ENCODE results near the gene FARS2. TPM values are rescaled to one million over a fixed set of nuclear protein-coding genes. Genes with fewer than 3 reads are reported as not detected.

FARS2 gene
- total RNA-seq, 1 donor from 2014 or later, result 11.8 TPM

- Mint-ChIP-seq H3K36me3 (ENCODE audit: low read depth) (no peaks in the 10 kb centered on the region), H3K4me3 (ENCODE audit: unreplicated experiment) (no peak overlapping the region), H3K4me1 (ENCODE audit: low read depth) (peaks cover 46% of the 10 kb centered on the region), H3K27ac (ENCODE audit: unreplicated experiment) (peak overlapping the region; percentile 39), H3K9me3 (ENCODE audit: low read depth) (peaks cover 6% of the 10 kb centered on the region), H3K27me3 (ENCODE audit: low read depth) (no peaks in the 10 kb centered on the region)
- DNase-seq (ENCODE audit: low spot score), result no peak
- TF ChIP-seq CTCF (IDR thresholded peaks at IDR 0.05), result no peak
Measured at GRCh38 chr6:5459346-5459745, 198.0 kb downstream of the FARS2 start.

- Mint-ChIP-seq H3K4me1 (ENCODE audit: low read depth) (peaks cover 53% of the 10 kb centered on the region), H3K4me3 (ENCODE audit: unreplicated experiment) (no peak overlapping the region), H3K36me3 (ENCODE audit: low read depth) (no peaks in the 10 kb centered on the region), H3K27ac (ENCODE audit: unreplicated experiment) (no peak overlapping the region), H3K27me3 (ENCODE audit: low read depth) (no peaks in the 10 kb centered on the region), H3K9me3 (ENCODE audit: low read depth) (peaks cover 6% of the 10 kb centered on the region)
- TF ChIP-seq CTCF (IDR thresholded peaks at IDR 0.05), result no peak
- DNase-seq (ENCODE audit: low spot score), result no peak
Measured at GRCh38 chr6:5461365-5461764, 200.1 kb downstream of the FARS2 start.

GRCh38 chr6:5462856-5463255 lies 201.5 kb downstream of the FARS2 start:
- Mint-ChIP-seq H3K9me3 (ENCODE audit: low read depth) (peaks cover 6% of the 10 kb centered on the region), H3K4me3 (ENCODE audit: unreplicated experiment) (no peak overlapping the region), H3K27ac (ENCODE audit: unreplicated experiment) (no peak overlapping the region), H3K27me3 (ENCODE audit: low read depth) (no peaks in the 10 kb centered on the region), H3K4me1 (ENCODE audit: low read depth) (peaks cover 44% of the 10 kb centered on the region), H3K36me3 (ENCODE audit: low read depth) (no peaks in the 10 kb centered on the region)
- DNase-seq (ENCODE audit: low spot score), result no peak
- no peak for TF ChIP-seq CTCF (IDR thresholded peaks at IDR 0.05)

- TF ChIP-seq CTCF (IDR thresholded peaks at IDR 0.05), result no peak
- no peak for DNase-seq (ENCODE audit: low spot score)
- Mint-ChIP-seq H3K36me3 (ENCODE audit: low read depth) (no peaks in the 10 kb centered on the region), H3K4me3 (ENCODE audit: unreplicated experiment) (no peak overlapping the region), H3K27ac (ENCODE audit: unreplicated experiment) (peak overlapping the region; percentile 77), H3K27me3 (ENCODE audit: low read depth) (no peaks in the 10 kb centered on the region), H3K4me1 (ENCODE audit: low read depth) (peaks cover 38% of the 10 kb centered on the region), H3K9me3 (ENCODE audit: low read depth) (peaks cover 6% of the 10 kb centered on the region)
Measured at GRCh38 chr6:5463690-5464089, 202.4 kb downstream of the FARS2 start.

GRCh38 chr6:5464099-5464885 lies 203.0 kb downstream of the FARS2 start:
- H3K4me1 Mint-ChIP-seq (ENCODE audit: low read depth), result peaks cover 38% of the 10 kb centered on the region
- no peak overlapping the region for H3K4me3 Mint-ChIP-seq (ENCODE audit: unreplicated experiment)
- H3K9me3 Mint-ChIP-seq (ENCODE audit: low read depth), result peaks cover 6% of the 10 kb centered on the region
- peak overlapping the region; percentile 77 for H3K27ac Mint-ChIP-seq (ENCODE audit: unreplicated experiment)
- H3K36me3 Mint-ChIP-seq (ENCODE audit: low read depth), result no peaks in the 10 kb centered on the region
- DNase-seq (ENCODE audit: low spot score), result no peak
- no peaks in the 10 kb centered on the region for H3K27me3 Mint-ChIP-seq (ENCODE audit: low read depth)
- no peak for TF ChIP-seq CTCF (IDR thresholded peaks at IDR 0.05)

All from chondrocyte (in vitro differentiated cells).